ENCODE data around the gene DNAJA3.
"Not testable (repeated sequence)": the region's sequence is repeated elsewhere in the genome, so short reads cannot be mapped to it uniquely, and the experiment has no call there.

The DNAJA3 gene

GRCh38 chr16:4387781-4388180 is 37.9 kb upstream of the DNAJA3 start:
- DNase-seq: no peak

GRCh38 chr16:4388271-4389021 is 37.2 kb upstream of the DNAJA3 start:
- no peak for DNase-seq

- no peak for DNase-seq
Measured at GRCh38 chr16:4389051-4389955, 36.4 kb upstream of the DNAJA3 start.

GRCh38 chr16:4390266-4391260 is 35.1 kb upstream of the DNAJA3 start:
- DNase-seq: no peak

GRCh38 chr16:4391631-4392381 is 33.9 kb upstream of the DNAJA3 start:
- DNase-seq: no peak

GRCh38 chr16:4392382-4393239 is 33.1 kb upstream of the DNAJA3 start:
- DNase-seq: no peak

GRCh38 chr16:4393240-4393600 is 32.4 kb upstream of the DNAJA3 start:
- no peak for DNase-seq

GRCh38 chr16:4393850-4394249 is 31.8 kb upstream of the DNAJA3 start:
- not testable (repeated sequence) for DNase-seq

- no peak for DNase-seq
Measured at GRCh38 chr16:4395055-4395726, 30.5 kb upstream of the DNAJA3 start.

GRCh38 chr16:4399001-4399730 is 26.5 kb upstream of the DNAJA3 start:
- DNase-seq: no peak

- no peak for DNase-seq
Measured at GRCh38 chr16:4401094-4401501, 24.6 kb upstream of the DNAJA3 start.

- no peak for DNase-seq
Measured at GRCh38 chr16:4401510-4401909, 24.2 kb upstream of the DNAJA3 start.

GRCh38 chr16:4402439-4403132 is 23.1 kb upstream of the DNAJA3 start:
- DNase-seq: peak; percentile 34 to 78

- no peak for DNase-seq
Measured at GRCh38 chr16:4403133-4403949, 22.3 kb upstream of the DNAJA3 start.

- peak in 1 of 2 experiments; percentile 7 for DNase-seq
Measured at GRCh38 chr16:4404247-4404966, 21.3 kb upstream of the DNAJA3 start.

GRCh38 chr16:4404967-4405696 is 20.5 kb upstream of the DNAJA3 start:
- DNase-seq: no peak
